Measurements from ENCODE around the gene PIKFYVE. TPM values are rescaled to one million over a fixed set of nuclear protein-coding genes. Genes with fewer than 3 reads are reported as not detected.

The PIKFYVE gene
- total RNA-seq = 20.6 and 22.4 TPM in 2 replicates

GRCh38 chr2:208265801-208266552 is at the start of gene PIKFYVE:
PIKFYVE (plus strand) TSS chr2:208266255; CDS start chr2:208271520, 5,265 bp downstream.

GRCh38 chr2:208254871-208255556 is 11.0 kb upstream of the PIKFYVE start, which contains the start of gene IDH1:
IDH1 (minus strand) TSS chr2:208255071; CDS start chr2:208251551, 3,520 bp downstream.

GRCh38 chr2:208406474-208407451 is 140.7 kb downstream of the PIKFYVE start, which contains the start of gene PTH2R:
PTH2R (plus strand) TSS chr2:208406792; CDS start chr2:208407044, 252 bp downstream.

Other genes with a start within 250 kb of the PIKFYVE start
- 5.1 and 7.5 TPM in 2 replicates for gene PLEKHM3, start 240.7 kb upstream of the PIKFYVE start, total RNA-seq
- gene CRYGD, start 141.7 kb upstream of the PIKFYVE start, total RNA-seq = not detected in 2 replicates
- gene CRYGC, start 136.4 kb upstream of the PIKFYVE start, total RNA-seq = not detected in 2 replicates
- not detected in 2 replicates for gene CRYGB, start 120.1 kb upstream of the PIKFYVE start, total RNA-seq
- gene CRYGA, start 102.7 kb upstream of the PIKFYVE start, total RNA-seq = not detected in 2 replicates
- gene C2orf80, start 76.2 kb upstream of the PIKFYVE start, total RNA-seq = not detected in 2 replicates
- gene IDH1, start 11.2 kb upstream of the PIKFYVE start, total RNA-seq = 72.9 and 94.8 TPM in 2 replicates
- not detected in 2 replicates for gene PTH2R, start 140.5 kb downstream of the PIKFYVE start, total RNA-seq